C4-2B (cell line): ENCODE measurements around the gene SGTA.
"Not testable (repeated sequence)": the region's sequence is repeated elsewhere in the genome, so short reads cannot be mapped to it uniquely, and the experiment has no call there.

Experiments
- H3K27ac ChIP-seq: fragments of 450-650 bp; 2 replicates; pipeline ENCODE4 v1.5.1; 2017
- CTCF ChIP-seq: fragments of 450-650 bp; conservative IDR thresholded peaks from 2 replicates; pipeline ENCODE4 v1.5.1; 2017; ENCODE audit warnings: mild to moderate bottlenecking
- ZFX ChIP-seq: fragments of 450-650 bp; IDR thresholded peaks from 2 replicates; pipeline ENCODE4 v1.6.1; 2017

The SGTA gene

GRCh38 chr19:2715470-2716274 lies 67.4 kb downstream of the SGTA start:
- TF ChIP-seq CTCF (no peak), ZFX (no peak)
- H3K27ac ChIP-seq = no peak overlapping the region

GRCh38 chr19:2714531-2715269 lies 68.4 kb downstream of the SGTA start:
- no peak overlapping the region for H3K27ac ChIP-seq
- no peak for TF ChIP-seq ZFX
- TF ChIP-seq CTCF = no peak

GRCh38 chr19:2714102-2714501 lies 69.0 kb downstream of the SGTA start:
- not testable (repeated sequence) for H3K27ac ChIP-seq

- H3K27ac ChIP-seq = not testable (repeated sequence)
These were observed 69.9 kb downstream of the SGTA start for GRCh38 chr19:2713170-2713569.

GRCh38 chr19:2711875-2712205 lies 71.2 kb downstream of the SGTA start:
- no peak overlapping the region for H3K27ac ChIP-seq
- TF ChIP-seq ZFX (no peak), CTCF (no peak)

- TF ChIP-seq CTCF (no peak), ZFX (no peak)
- no peak overlapping the region for H3K27ac ChIP-seq
These were observed 71.8 kb downstream of the SGTA start for GRCh38 chr19:2711172-2711874.

- TF ChIP-seq ZFX = no peak
- no peak for TF ChIP-seq CTCF
These were observed 76.8 kb downstream of the SGTA start for GRCh38 chr19:2706251-2706650.

More at GRCh38 chr19:2706251-2706650, 76.8 kb downstream of the SGTA start:
- no peak overlapping the region for H3K27ac ChIP-seq
